Smooth muscle cell (in vitro differentiated cells): Measurements from ENCODE around the gene DNAJC10. TPM values are rescaled to one million over a fixed set of nuclear protein-coding genes. Genes with fewer than 3 reads are reported as not detected.
"Not testable (repeated sequence)": the region's sequence is repeated elsewhere in the genome, so short reads cannot be mapped to it uniquely, and the experiment has no call there.

ENCODE experiments used
- DNase-seq: peaks from one replicate; lab custom pipeline; 2025; ENCODE audit not compliant: unreplicated experiment; lab: John Stamatoyannopoulos, UW
- H2AFZ ChIP-seq: fragments of 200-600 bp; sonication (generic); 2 replicates; pipeline ENCODE4 v1.6.0; 2016; ENCODE audit warnings: antibody characterized with exemption, low read depth, mild to moderate bottlenecking
- H3F3A ChIP-seq: fragments of 200-600 bp; sonication (generic); 2 replicates; pipeline ENCODE4 v1.6.0; 2017; ENCODE audit warnings: antibody characterized with exemption, low read depth
- H3K27ac ChIP-seq: fragments of 200-600 bp; sonication (generic); 2 replicates; pipeline ENCODE4 v1.5.1; 2016; ENCODE audit warnings: low read depth, mild to moderate bottlenecking
- H3K27me3 ChIP-seq: fragments of 200-600 bp; sonication (generic); 2 replicates; pipeline ENCODE4 v1.6.1; 2016; ENCODE audit warnings: low read depth, mild to moderate bottlenecking
- H3K36me3 ChIP-seq: fragments of 200-600 bp; sonication (generic); 2 replicates; pipeline ENCODE4 v1.5.1; 2016; ENCODE audit warnings: low read depth
- H3K4me1 ChIP-seq: fragments of 200-600 bp; sonication (generic); 2 replicates; pipeline ENCODE4 v1.5.1; 2016; ENCODE audit warnings: low read depth
- H3K4me2 ChIP-seq: fragments of 200-600 bp; sonication (generic); 2 replicates; pipeline ENCODE4 v1.6.0; 2016; ENCODE audit warnings: mild to moderate bottlenecking
- H3K4me3 ChIP-seq: fragments of 200-600 bp; sonication (generic); 2 replicates; pipeline ENCODE4 v1.5.1; 2016; ENCODE audit warnings: mild to moderate bottlenecking
- H3K79me2 ChIP-seq: fragments of 200-600 bp; sonication (generic); 2 replicates; pipeline ENCODE4 v1.6.0; 2016; ENCODE audit warnings: low read depth, mild to moderate bottlenecking
- H3K9ac ChIP-seq: fragments of 200-600 bp; sonication (generic); 2 replicates; pipeline ENCODE4 v1.6.0; 2016; ENCODE audit warnings: low read depth
- H3K9me3 ChIP-seq: fragments of 200-600 bp; sonication (generic); replicated peaks from 2 replicates; pipeline ENCODE4 v1.5.1; 2016; ENCODE audit warnings: low read depth
- H4K20me1 ChIP-seq: fragments of 200-600 bp; sonication (generic); 2 replicates; pipeline ENCODE4 v1.6.0; 2016; ENCODE audit warnings: low read depth
- CTCF ChIP-seq: fragments of 200-600 bp; sonication (generic); IDR thresholded peaks from 2 replicates; pipeline ENCODE4 v1.5.1; 2017; ENCODE audit warnings: borderline replicate concordance, mild to moderate bottlenecking, antibody characterized with exemption; ENCODE audit not compliant: insufficient read depth, poor library complexity, severe bottlenecking
- WGBS: methylation state at CpG from one replicate; pipeline ENCODE4 v1.1.7; 2016; ENCODE audit warnings: low lambda C conversion rate; 5-methylcytosine and 5-hydroxymethylcytosine counted together
- polyA plus RNA-seq: library from polyadenylated mRNA; unstranded; fragments of >200 nt; fragmentation: Nextera tagmentation; extraction: Ambion mirVana; gene quantifications from 2 replicates; pipeline ENCODE4 v1.2.1, GENCODE V29; 2016
- total RNA-seq: library from RNA; depleted of rRNA; stranded (reverse); fragments of >200 nt; gene quantifications from 2 replicates; pipeline ENCODE4 v1.2.3, GENCODE V29; 2014

DNAJC10 gene
- total and polyA plus RNA-seq, 2 experiments from 2014 or later: 77.4 to 93.0 TPM

GRCh38 chr2:182744490-182744889 lies 28.4 kb downstream of the DNAJC10 start:
- Histone ChIP-seq H3K27me3 (no peaks in the 10 kb centered on the region), H2AFZ (no peak overlapping the region), H3K9me3 (no peaks in the 10 kb centered on the region), H3K4me2 (no peak overlapping the region), H3K79me2 (no peaks in the 10 kb centered on the region), H4K20me1 (no peaks in the 10 kb centered on the region), H3K36me3 (peaks cover 21% of the 10 kb centered on the region), H3K27ac (no peak overlapping the region), H3K4me1 (no peaks in the 10 kb centered on the region), H3F3A (no peaks in the 10 kb centered on the region), H3K4me3 (no peak overlapping the region), H3K9ac (no peak overlapping the region)
- 52% methylated on average over 2 of the region's 2 CpGs for WGBS
- no peak for DNase-seq
- TF ChIP-seq CTCF: no peak

GRCh38 chr2:182745061-182745460 lies 29.0 kb downstream of the DNAJC10 start:
- no peaks in the 10 kb centered on the region for H4K20me1 ChIP-seq
- H3K9ac ChIP-seq: no peak overlapping the region
- no peaks in the 10 kb centered on the region for H3K27me3 ChIP-seq
- no peaks in the 10 kb centered on the region for H3K79me2 ChIP-seq
- no peaks in the 10 kb centered on the region for H3K4me1 ChIP-seq
- no peak overlapping the region for H3K27ac ChIP-seq
- WGBS: 87% methylated on average over 2 of the region's 2 CpGs
- no peak overlapping the region for H3K4me2 ChIP-seq
- peaks cover 19% of the 10 kb centered on the region for H3K36me3 ChIP-seq
- no peak overlapping the region for H3K4me3 ChIP-seq
- DNase-seq: no peak
- no peak overlapping the region for H2AFZ ChIP-seq
- no peak for TF ChIP-seq CTCF
- H3K9me3 ChIP-seq: no peaks in the 10 kb centered on the region
- H3F3A ChIP-seq: no peaks in the 10 kb centered on the region

- 97% methylated on average over 3 of the region's 3 CpGs for WGBS
- H3K79me2 ChIP-seq, H3F3A ChIP-seq: not testable (repeated sequence)
These were observed 29.8 kb downstream of the DNAJC10 start for GRCh38 chr2:182745894-182746293.

GRCh38 chr2:182754231-182754630 lies 38.2 kb downstream of the DNAJC10 start:
- no peaks in the 10 kb centered on the region for H3K27me3 ChIP-seq
- H3K9ac ChIP-seq: no peak overlapping the region
- no peaks in the 10 kb centered on the region for H3K4me1 ChIP-seq
- H4K20me1 ChIP-seq: no peaks in the 10 kb centered on the region
- H3K27ac ChIP-seq: no peak overlapping the region
- H3F3A ChIP-seq: no peaks in the 10 kb centered on the region
- no peak overlapping the region for H3K4me3 ChIP-seq
- DNase-seq: no peak
- no peaks in the 10 kb centered on the region for H3K9me3 ChIP-seq
- no peak for TF ChIP-seq CTCF
- no peak overlapping the region for H2AFZ ChIP-seq
- H3K4me2 ChIP-seq: no peak overlapping the region
- peaks cover 36% of the 10 kb centered on the region for H3K36me3 ChIP-seq
- H3K79me2 ChIP-seq: no peaks in the 10 kb centered on the region

More at GRCh38 chr2:182745894-182746293, 29.8 kb downstream of the DNAJC10 start:
- not testable (repeated sequence) for H2AFZ ChIP-seq, H3K9ac ChIP-seq, H3K4me1 ChIP-seq, H3K4me3 ChIP-seq, H3K27me3 ChIP-seq, H3K9me3 ChIP-seq, H4K20me1 ChIP-seq, H3K4me2 ChIP-seq, DNase-seq, H3K27ac ChIP-seq
- H3K36me3 ChIP-seq: peaks cover 11% of the 10 kb centered on the region
